KMS-11 (cell line): ENCODE measurements around the gene GAB2.

Source experiments
- H2AFZ ChIP-seq: fragments of 200-600 bp; sonication (generic); 2 replicates; pipeline ENCODE4 v1.6.1; 2016; ENCODE audit warnings: antibody characterized with exemption, mixed run types, low read depth
- H3K27ac ChIP-seq: fragments of 200-600 bp; sonication (generic); 2 replicates; pipeline ENCODE4 v1.6.1; 2016; ENCODE audit warnings: mild to moderate bottlenecking, mixed run types
- H3K27me3 ChIP-seq: fragments of 200-600 bp; sonication (generic); 2 replicates; pipeline ENCODE4 v1.6.1; 2017; ENCODE audit warnings: mild to moderate bottlenecking, low read depth, mixed run types, moderate library complexity; ENCODE audit not compliant: insufficient read depth
- H3K36me3 ChIP-seq: fragments of 200-600 bp; sonication (generic); 2 replicates; pipeline ENCODE4 v1.6.1; 2017; ENCODE audit warnings: mild to moderate bottlenecking, mixed run types; ENCODE audit not compliant: insufficient read depth
- H3K4me1 ChIP-seq: fragments of 200-600 bp; sonication (generic); 2 replicates; pipeline ENCODE4 v1.6.1; 2016; ENCODE audit warnings: mild to moderate bottlenecking, low read depth, mixed run types; ENCODE audit not compliant: poor library complexity, severe bottlenecking
- H3K4me2 ChIP-seq: fragments of 200-600 bp; sonication (generic); 2 replicates; pipeline ENCODE4 v1.7.0; 2016; ENCODE audit warnings: mild to moderate bottlenecking, mixed run types
- H3K4me3 ChIP-seq: fragments of 200-600 bp; sonication (generic); IDR thresholded peaks from 2 replicates; pipeline ENCODE4 v1.6.1; 2017; ENCODE audit warnings: low read depth, low read length, mixed read lengths; ENCODE audit not compliant: insufficient read depth
- H3K79me2 ChIP-seq: fragments of 200-600 bp; sonication (generic); 2 replicates; pipeline ENCODE4 v1.6.1; 2016; ENCODE audit warnings: low read depth, mixed run types; ENCODE audit not compliant: insufficient read depth
- H3K9ac ChIP-seq: fragments of 200-600 bp; sonication (generic); 2 replicates; pipeline ENCODE4 v1.6.1; 2016; ENCODE audit warnings: mild to moderate bottlenecking, mixed run types
- H4K20me1 ChIP-seq: fragments of 200-600 bp; sonication (generic); 2 replicates; pipeline ENCODE4 v1.6.1; 2016; ENCODE audit warnings: mild to moderate bottlenecking, mixed run types; ENCODE audit not compliant: insufficient read depth
- CTCF ChIP-seq: fragments of 200-600 bp; sonication (generic); conservative IDR thresholded peaks from 2 replicates; pipeline ENCODE4 v1.6.1; 2017; ENCODE audit warnings: low read depth, mild to moderate bottlenecking, antibody characterized with exemption, low read length, moderate library complexity, mixed read lengths

GAB2 gene

GRCh38 chr11:78415338-78415737, 2.3 kb downstream of the GAB2 start:
- H3K79me2 ChIP-seq, result no peaks in the 10 kb centered on the region
- H3K4me1 ChIP-seq, result peaks cover 11% of the 10 kb centered on the region
- no peaks in the 10 kb centered on the region; the same call in 1 of the 2 replicates for H3K27me3 ChIP-seq
- H2AFZ ChIP-seq, result no peak overlapping the region
- no peak overlapping the region for H3K27ac ChIP-seq
- H3K9ac ChIP-seq, result no peak overlapping the region
- H3K36me3 ChIP-seq, result no peaks in the 10 kb centered on the region
- H4K20me1 ChIP-seq, result no peaks in the 10 kb centered on the region
- TF ChIP-seq CTCF, result no peak
- H3K4me2 ChIP-seq, result no peak overlapping the region
- no peak overlapping the region for H3K4me3 ChIP-seq

- no peak overlapping the region for H3K27ac ChIP-seq
- no peak overlapping the region for H3K4me2 ChIP-seq
Observed at GRCh38 chr11:78414321-78415051, 3.1 kb downstream of the GAB2 start.

GRCh38 chr11:78408619-78409018, 9.0 kb downstream of the GAB2 start:
- H3K79me2 ChIP-seq, result no peaks in the 10 kb centered on the region
- no peak overlapping the region for H3K4me2 ChIP-seq
- H3K27ac ChIP-seq, result no peak overlapping the region
- H3K36me3 ChIP-seq, result no peaks in the 10 kb centered on the region
- no peaks in the 10 kb centered on the region for H3K4me1 ChIP-seq
- TF ChIP-seq CTCF, result no peak
- no peaks in the 10 kb centered on the region for H3K27me3 ChIP-seq
- H3K9ac ChIP-seq, result no peak overlapping the region
- H4K20me1 ChIP-seq, result no peaks in the 10 kb centered on the region
- H2AFZ ChIP-seq, result no peak overlapping the region
- no peak overlapping the region for H3K4me3 ChIP-seq

More at GRCh38 chr11:78414321-78415051, 3.1 kb downstream of the GAB2 start:
- peak; percentile 75 for TF ChIP-seq CTCF
- no peak overlapping the region for H2AFZ ChIP-seq
- no peaks in the 10 kb centered on the region for H4K20me1 ChIP-seq
- H3K4me3 ChIP-seq, result no peak overlapping the region
- H3K4me1 ChIP-seq, result peaks cover 11% of the 10 kb centered on the region
- no peaks in the 10 kb centered on the region for H3K36me3 ChIP-seq
- H3K79me2 ChIP-seq, result no peaks in the 10 kb centered on the region
- H3K9ac ChIP-seq, result no peak overlapping the region
- no peaks in the 10 kb centered on the region; the same call in 1 of the 2 replicates for H3K27me3 ChIP-seq

GRCh38 chr11:78406568-78407196, 10.9 kb downstream of the GAB2 start:
- Histone ChIP-seq H4K20me1 (no peaks in the 10 kb centered on the region), H3K36me3 (no peaks in the 10 kb centered on the region), H3K4me3 (no peak overlapping the region), H2AFZ (no peak overlapping the region), H3K27me3 (no peaks in the 10 kb centered on the region), H3K4me2 (no peak overlapping the region), H3K4me1 (no peaks in the 10 kb centered on the region), H3K9ac (no peak overlapping the region), H3K79me2 (no peaks in the 10 kb centered on the region), H3K27ac (no peak overlapping the region)
- no peak for TF ChIP-seq CTCF
